T-helper 17 cell (primary cell): ENCODE data around the gene PADI4. TPM values are rescaled to one million over a fixed set of nuclear protein-coding genes. Genes with fewer than 3 reads are reported as not detected.
A peak's percentile ranks its signal among the peaks of the same experiment; 100 is the strongest.
"Not testable (repeated sequence)": the region's sequence is repeated elsewhere in the genome, so short reads cannot be mapped to it uniquely, and the experiment has no call there.

Source experiments
- ATAC-seq: fragments of 150-1000 bp; cut with Tn5 transposase; 2 replicates; pipeline ENCODE4 v1.10.0; 2021; ENCODE audit warnings: mild to moderate bottlenecking, moderate library complexity
- DNase-seq, 3 donors: peaks; one replicate each; pipeline versions ENCODE4 v3.0.0 to v3.0.0-alpha.2; 2020 to 2021
- H3K9me3 ChIP-seq: one replicate; pipeline ENCODE4 v1.7.0; 2013; ENCODE audit warnings: low read length, mild to moderate bottlenecking; ENCODE audit not compliant: control insufficient read depth, poor library complexity, severe bottlenecking
- H3K27ac Mint-ChIP-seq: one replicate; pipeline ENCODE4 v1.8.0; 2022; ENCODE audit warnings: mild to moderate bottlenecking, moderate library complexity, mixed read lengths
- H3K27me3 Mint-ChIP-seq: one replicate; pipeline ENCODE4 v1.8.0; 2022; ENCODE audit warnings: mixed read lengths
- H3K36me3 Mint-ChIP-seq: one replicate; pipeline ENCODE4 v1.8.0; 2022; ENCODE audit warnings: low read depth, mixed read lengths
- H3K4me1 Mint-ChIP-seq: one replicate; pipeline ENCODE4 v1.8.0; 2022; ENCODE audit warnings: mild to moderate bottlenecking, mixed read lengths
- H3K4me3 Mint-ChIP-seq: one replicate; pipeline ENCODE4 v1.8.0; 2022; ENCODE audit warnings: mild to moderate bottlenecking, moderate library complexity, mixed read lengths
- total RNA-seq, 4 donors: library from RNA in 2 of 4; stranded (reverse) in 2 of 4; gene quantifications; one replicate each; pipeline ENCODE4 v1.2.3 and lab custom pipeline; 2022 to 2026

PADI4 gene
- total RNA-seq, 2 donors from 2014 or later = 1.5 to 1.6 TPM

DNA sequence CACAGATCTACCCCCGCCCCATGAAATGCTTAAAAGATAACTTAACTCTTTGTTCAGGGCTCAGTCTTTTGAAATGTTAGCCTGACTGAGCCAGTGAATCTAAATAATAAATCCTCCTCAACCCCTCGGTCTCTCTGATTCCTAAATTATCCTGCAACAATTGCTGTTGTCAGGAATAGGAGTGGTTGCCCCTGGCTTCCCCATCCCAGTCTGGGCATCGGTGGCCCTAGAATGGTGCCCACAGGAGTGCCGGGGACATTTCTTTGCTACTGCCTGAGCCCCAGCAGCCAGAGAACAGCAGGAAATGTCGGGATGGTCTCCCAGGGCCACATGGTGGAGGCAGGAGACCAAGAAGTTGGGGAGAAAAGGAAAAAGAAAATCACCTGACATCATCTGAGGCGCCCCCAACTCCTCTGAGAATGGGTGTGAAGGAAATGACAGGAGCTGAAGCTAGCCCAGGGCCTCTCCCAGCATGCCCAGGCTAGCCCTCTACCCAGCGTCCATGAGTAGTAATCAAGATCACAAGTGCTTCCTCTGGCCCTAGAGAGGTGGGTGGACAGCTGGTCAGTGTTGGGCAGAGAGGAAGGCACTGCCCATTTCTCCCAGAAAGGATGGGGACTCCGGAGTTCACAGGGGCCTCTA, 1.6 kb downstream of the PADI4 start:
- H3K4me1 Mint-ChIP-seq = peaks cover 10% of the 10 kb centered on the region
- no peak for DNase-seq

DNA sequence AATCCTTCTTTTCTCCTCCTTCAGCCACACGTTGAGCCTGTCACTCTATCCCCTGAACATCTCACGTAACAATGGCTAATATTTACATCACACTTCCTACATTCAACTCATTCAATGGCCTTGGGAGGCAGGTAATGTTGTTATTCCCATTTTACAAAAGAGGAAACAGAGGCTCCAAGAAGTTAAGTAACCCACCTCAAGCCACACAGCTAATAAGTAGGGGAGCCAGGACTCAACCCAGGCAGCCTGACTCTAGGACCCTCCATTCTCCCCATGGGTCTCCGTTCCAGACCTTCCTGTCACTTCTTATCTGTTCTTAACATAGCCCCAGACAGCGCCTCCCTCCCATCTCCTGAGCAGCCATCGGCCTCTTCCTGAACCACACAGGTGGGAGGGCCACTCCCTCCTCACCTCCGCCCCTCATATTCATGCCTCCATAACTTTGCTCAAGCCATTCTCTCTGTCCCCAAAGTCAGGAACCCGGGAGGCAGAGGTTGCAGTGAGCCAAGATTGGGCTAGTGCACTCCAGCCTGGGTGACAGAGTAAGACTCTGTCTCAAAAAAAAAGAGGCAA, 2.2 kb downstream of the PADI4 start:
- ATAC-seq = no peak
- Mint-ChIP-seq H3K4me3 (no peak overlapping the region), H3K27ac (no peak overlapping the region), H3K27me3 (peaks cover 70% of the 10 kb centered on the region), H3K36me3 (peaks cover 7% of the 10 kb centered on the region), H3K4me1 (peaks cover 10% of the 10 kb centered on the region)
- no peaks in the 10 kb centered on the region for H3K9me3 ChIP-seq
- no peak for DNase-seq

More for the DNA sequence above, 1.6 kb downstream of the PADI4 start:
- peaks cover 7% of the 10 kb centered on the region for H3K36me3 Mint-ChIP-seq
- no peaks in the 10 kb centered on the region for H3K9me3 ChIP-seq
- no peak for ATAC-seq
- peaks cover 66% of the 10 kb centered on the region for H3K27me3 Mint-ChIP-seq
- no peak overlapping the region for H3K4me3 Mint-ChIP-seq
- H3K27ac Mint-ChIP-seq = no peak overlapping the region

- Mint-ChIP-seq H3K27me3 (peaks cover 46% of the 10 kb centered on the region), H3K27ac (no peak overlapping the region), H3K4me1 (peaks cover 6% of the 10 kb centered on the region), H3K36me3 (peaks cover 5% of the 10 kb centered on the region), H3K4me3 (no peak overlapping the region)
- ATAC-seq = no peak
- DNase-seq = no peak
- H3K9me3 ChIP-seq = no peaks in the 10 kb centered on the region
Observed at GRCh38 chr1:17313530-17314309, 5.7 kb downstream of the PADI4 start.

GRCh38 chr1:17314491-17314971, 6.5 kb downstream of the PADI4 start:
- peaks cover 6% of the 10 kb centered on the region for H3K4me1 Mint-ChIP-seq
- no peaks in the 10 kb centered on the region for H3K9me3 ChIP-seq
- peaks cover 5% of the 10 kb centered on the region for H3K36me3 Mint-ChIP-seq
- H3K27ac Mint-ChIP-seq = no peak overlapping the region
- ATAC-seq = no peak
- peaks cover 38% of the 10 kb centered on the region for H3K27me3 Mint-ChIP-seq
- H3K4me3 Mint-ChIP-seq = no peak overlapping the region
- no peak for DNase-seq

GRCh38 chr1:17315542-17316130, 7.6 kb downstream of the PADI4 start:
- H3K4me3 Mint-ChIP-seq = no peak overlapping the region
- no peaks in the 10 kb centered on the region for H3K9me3 ChIP-seq
- H3K27ac Mint-ChIP-seq = no peak overlapping the region
- H3K36me3 Mint-ChIP-seq = no peaks in the 10 kb centered on the region
- H3K4me1 Mint-ChIP-seq = peaks cover 6% of the 10 kb centered on the region
- peaks cover 27% of the 10 kb centered on the region for H3K27me3 Mint-ChIP-seq
- DNase-seq (no peak), ATAC-seq (no peak)

GRCh38 chr1:17316704-17317103, 8.7 kb downstream of the PADI4 start:
- H3K27ac Mint-ChIP-seq = no peak overlapping the region
- H3K36me3 Mint-ChIP-seq = no peaks in the 10 kb centered on the region
- ATAC-seq (no peak), DNase-seq (no peak)
- H3K27me3 Mint-ChIP-seq = peaks cover 27% of the 10 kb centered on the region
- H3K4me3 Mint-ChIP-seq = no peak overlapping the region
- no peaks in the 10 kb centered on the region for H3K9me3 ChIP-seq
- peaks cover 6% of the 10 kb centered on the region for H3K4me1 Mint-ChIP-seq

DNA sequence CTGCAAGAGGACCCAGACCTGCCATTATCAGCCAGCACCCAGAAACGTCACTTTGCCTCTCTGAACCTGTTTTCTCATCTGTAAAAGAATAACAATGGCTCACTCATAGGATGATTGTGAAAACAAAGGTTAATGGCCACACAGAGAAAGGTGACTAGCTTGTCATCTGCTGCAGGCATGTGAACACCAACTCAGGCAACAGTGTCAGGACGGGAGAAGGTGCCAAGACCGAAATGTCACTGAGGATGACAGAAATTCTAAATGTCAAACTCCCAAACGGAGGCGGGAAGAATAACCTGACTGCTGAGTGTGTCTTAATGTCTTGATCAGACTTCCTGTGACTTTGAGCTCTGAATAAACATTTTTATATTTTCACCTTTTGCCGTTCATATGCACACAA, 10.3 kb downstream of the PADI4 start:
- peaks cover 2% of the 10 kb centered on the region for H3K9me3 ChIP-seq
- Mint-ChIP-seq H3K27ac (no peak overlapping the region), H3K4me1 (no peaks in the 10 kb centered on the region), H3K36me3 (no peaks in the 10 kb centered on the region), H3K4me3 (no peak overlapping the region), H3K27me3 (peaks cover 19% of the 10 kb centered on the region)
- no peak for ATAC-seq
- DNase-seq = no peak

DNA sequence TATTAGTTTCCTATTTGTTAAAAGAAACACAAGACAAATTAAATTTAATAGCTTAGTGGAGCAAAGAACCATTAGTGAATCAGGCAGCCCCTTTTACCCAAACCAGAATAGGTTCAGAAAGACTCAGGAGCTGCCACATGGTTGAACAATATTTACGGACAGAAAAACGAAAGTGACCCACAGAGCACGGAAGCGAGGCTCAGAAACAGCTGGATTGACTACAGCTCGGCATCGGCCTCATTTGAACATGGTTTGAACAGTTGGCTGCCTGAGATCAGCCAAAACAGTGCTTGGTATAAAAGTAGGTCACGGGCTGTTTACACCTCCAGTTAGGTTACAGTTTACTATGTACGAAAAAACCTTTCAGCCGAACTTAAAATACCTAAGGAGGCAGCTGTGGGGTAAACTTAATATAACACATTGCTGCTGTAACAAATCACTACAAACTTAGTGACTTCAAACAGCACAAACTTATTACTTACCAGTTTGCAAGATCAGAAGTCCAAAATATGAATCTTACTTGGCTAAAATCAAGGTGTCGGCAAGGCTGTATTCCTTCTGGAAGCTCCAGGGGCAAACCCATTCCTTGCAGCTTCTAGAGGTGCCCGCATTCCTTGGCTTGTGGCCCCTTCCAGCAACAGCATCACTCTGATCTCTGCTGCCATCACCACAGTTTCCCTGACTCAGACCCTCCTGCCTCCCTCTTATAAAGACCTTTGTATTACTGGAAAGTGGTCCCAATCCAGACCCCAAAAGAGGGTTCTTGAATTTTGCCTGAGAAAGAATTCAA, 11.8 kb downstream of the PADI4 start:
- peaks cover 2% of the 10 kb centered on the region for H3K9me3 ChIP-seq
- no peak overlapping the region for H3K4me3 Mint-ChIP-seq
- peaks cover 13% of the 10 kb centered on the region for H3K27me3 Mint-ChIP-seq
- H3K4me1 Mint-ChIP-seq = no peaks in the 10 kb centered on the region
- no peak overlapping the region for H3K27ac Mint-ChIP-seq
- DNase-seq (no peak), ATAC-seq (no peak)
- no peaks in the 10 kb centered on the region for H3K36me3 Mint-ChIP-seq

- not testable (repeated sequence) for H3K4me1 Mint-ChIP-seq, H3K27ac Mint-ChIP-seq, ATAC-seq, DNase-seq, H3K27me3 Mint-ChIP-seq, H3K4me3 Mint-ChIP-seq, H3K36me3 Mint-ChIP-seq, H3K9me3 ChIP-seq
Observed at GRCh38 chr1:17321857-17322390, 13.9 kb downstream of the PADI4 start.

DNA sequence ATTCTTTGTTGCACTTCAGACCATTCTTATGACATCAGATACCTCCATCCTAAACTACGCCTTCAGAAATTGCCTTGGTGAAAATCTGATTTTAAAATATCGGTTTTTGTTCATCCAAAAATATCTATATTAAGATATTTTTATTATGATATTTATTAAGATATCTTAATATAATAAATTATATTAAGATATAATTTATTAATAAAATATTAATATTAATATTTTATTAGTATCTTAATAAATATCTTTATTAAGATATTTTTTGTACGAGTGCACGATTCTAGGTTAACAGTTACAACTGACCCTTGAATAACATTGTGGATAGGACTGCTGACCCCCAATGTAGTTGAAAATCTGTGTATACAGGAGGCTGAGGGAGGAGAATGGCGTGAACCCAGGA, 20.9 kb downstream of the PADI4 start:
- H3K36me3 Mint-ChIP-seq = peaks cover 4% of the 10 kb centered on the region
- no peaks in the 10 kb centered on the region for H3K4me1 Mint-ChIP-seq
- no peak overlapping the region for H3K27ac Mint-ChIP-seq
- H3K27me3 Mint-ChIP-seq = peaks cover 41% of the 10 kb centered on the region
- no peaks in the 10 kb centered on the region for H3K9me3 ChIP-seq
- DNase-seq = no peak
- H3K4me3 Mint-ChIP-seq = no peak overlapping the region
- ATAC-seq = no peak

DNA sequence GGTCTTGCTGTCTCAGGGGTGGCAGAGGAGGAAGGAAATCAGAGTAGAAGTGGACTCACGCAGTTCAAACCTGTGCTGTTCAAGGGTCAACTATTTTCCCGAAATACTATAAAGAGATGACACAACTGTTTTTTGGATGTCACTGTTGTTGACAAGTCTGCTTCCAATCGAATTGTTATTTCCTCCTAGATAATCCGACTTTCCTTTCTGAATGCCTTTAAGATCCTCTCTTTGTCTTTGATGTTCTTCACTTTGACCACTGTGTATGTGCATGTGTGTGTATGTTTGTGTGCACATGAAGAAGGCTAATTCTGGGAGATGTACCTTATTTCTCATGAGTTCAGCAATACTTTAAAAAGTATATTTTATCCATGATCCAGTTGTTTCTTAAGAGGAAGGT, 21.6 kb downstream of the PADI4 start:
- Mint-ChIP-seq H3K27ac (no peak overlapping the region), H3K4me1 (no peaks in the 10 kb centered on the region), H3K27me3 (peaks cover 42% of the 10 kb centered on the region), H3K36me3 (peaks cover 4% of the 10 kb centered on the region), H3K4me3 (peak overlapping the region; percentile 63)
- no peak for DNase-seq
- no peaks in the 10 kb centered on the region for H3K9me3 ChIP-seq
- no peak for ATAC-seq

DNA sequence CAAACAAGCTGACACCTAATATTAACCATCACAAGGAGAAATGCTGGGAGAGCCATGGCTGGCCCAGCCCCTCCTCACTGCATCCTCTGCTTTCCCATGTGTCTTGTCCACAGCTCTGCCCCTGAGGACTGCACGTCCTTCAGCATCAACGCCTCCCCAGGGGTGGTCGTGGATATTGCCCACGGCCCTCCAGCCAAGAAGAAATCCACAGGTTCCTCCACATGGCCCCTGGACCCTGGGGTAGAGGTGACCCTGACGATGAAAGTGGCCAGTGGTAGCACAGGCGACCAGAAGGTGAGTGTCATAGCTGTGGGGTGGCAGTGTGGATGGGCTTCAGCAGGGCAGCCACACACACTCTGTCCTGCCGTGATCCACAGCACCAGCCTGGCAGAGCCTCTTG, 22.9 kb downstream of the PADI4 start:
- Mint-ChIP-seq H3K4me3 (no peak overlapping the region), H3K27me3 (peaks cover 46% of the 10 kb centered on the region), H3K27ac (no peak overlapping the region), H3K36me3 (peaks cover 4% of the 10 kb centered on the region), H3K4me1 (no peaks in the 10 kb centered on the region)
- no peak for ATAC-seq
- H3K9me3 ChIP-seq = no peaks in the 10 kb centered on the region
- no peak for DNase-seq
